Activated T-helper 1 cell treated with anti-CD3 and anti-CD28 coated beads, Interleukin-12 subunit alpha, Interleukin-12 subunit beta, Interleukin-2, Interleukin-4 antibody, amounts not matched to agents 30 ng/mL and 10 ng/mL and 1 ng/mL, durations not matched to agents 14 hours and 24 hours and 36 hours (primary cell): Measurements from ENCODE around the gene CBX2. TPM values are rescaled to one million over a fixed set of nuclear protein-coding genes. Genes with fewer than 3 reads are reported as not detected.

ENCODE experiments used
- DNase-seq: peaks from one replicate; pipeline ENCODE4 v3.0.0; 2021; ENCODE audit warnings: low spot score
- H3K27ac Mint-ChIP-seq: one replicate; pipeline ENCODE4 v1.8.0; 2021; ENCODE audit warnings: mild to moderate bottlenecking, mixed read lengths
- H3K27me3 Mint-ChIP-seq: one replicate; pipeline ENCODE4 v1.8.0; 2022; ENCODE audit warnings: mild to moderate bottlenecking, moderate library complexity, mixed read lengths; ENCODE audit not compliant: insufficient read depth
- H3K36me3 Mint-ChIP-seq: one replicate; pipeline ENCODE4 v1.8.0; 2021; ENCODE audit warnings: low read depth, mixed read lengths
- H3K4me1 Mint-ChIP-seq: one replicate; pipeline ENCODE4 v1.8.0; 2021; ENCODE audit warnings: low read depth, mixed read lengths
- H3K4me3 Mint-ChIP-seq: one replicate; pipeline ENCODE4 v1.8.0; 2021; ENCODE audit warnings: mild to moderate bottlenecking, moderate library complexity, mixed read lengths
- H3K9me3 Mint-ChIP-seq: one replicate; pipeline ENCODE4 v1.8.0; 2021; ENCODE audit warnings: mixed read lengths
- intact Hi-C: fragments of 100-400 bp; cut with micrococcal nuclease; formaldehyde crosslinking; loops from one replicate; pipeline ENCODE4 v1.15.1; 2024
- total RNA-seq: library from RNA; stranded (reverse); gene quantifications from 2 replicates; pipeline ENCODE4 v1.2.3, GENCODE V29; 2022

The CBX2 gene
- total RNA-seq, 1 donor from 2014 or later, result 4.7 TPM

DNA sequence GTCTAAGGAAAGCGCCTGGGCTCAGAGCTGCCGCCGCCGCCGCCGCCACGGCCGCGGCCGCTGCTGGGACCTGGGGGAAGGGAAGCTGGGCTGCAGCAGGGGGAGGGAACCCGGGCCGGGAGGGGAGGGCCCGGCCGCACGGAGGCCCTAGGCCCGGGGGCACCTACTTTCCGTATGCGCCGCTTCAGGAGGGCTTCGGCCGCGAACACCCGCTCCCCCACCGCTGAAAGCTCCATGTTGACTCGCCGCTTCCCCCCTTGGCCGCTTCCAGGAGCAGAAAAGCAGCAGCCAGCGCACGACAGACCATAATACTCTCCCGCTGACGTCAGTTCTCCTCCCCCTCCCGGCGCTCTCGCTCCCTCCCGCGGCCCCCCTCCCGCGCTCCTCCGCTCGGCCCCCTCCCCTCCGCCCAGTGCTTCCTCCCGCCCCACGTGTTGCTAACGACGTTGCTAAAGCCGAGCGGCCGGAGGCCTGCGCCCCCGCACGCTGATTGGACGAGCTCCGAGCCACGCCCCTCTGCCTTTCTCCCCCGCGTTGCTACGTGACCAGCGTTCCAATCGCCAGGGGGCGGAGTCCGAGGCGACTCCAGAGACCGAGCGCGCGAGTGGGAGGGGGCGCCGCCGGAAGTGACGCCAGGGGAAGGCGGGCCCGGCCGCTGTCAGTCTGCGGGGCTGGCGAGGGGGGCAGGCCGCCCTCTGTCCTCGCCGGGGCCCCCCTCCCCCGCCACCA lies 19.0 kb downstream of the CBX2 start, which contains the start of gene CBX8:
CBX8 (minus strand) TSS at position 315 of the 729 bp plus-strand sequence; CDS start at position 236, 79 bp downstream.
- H3K27ac Mint-ChIP-seq, result peak within 1 kb of the TSS; percentile 77
- intact Hi-C loops, result loop anchor here (1.0 to 5.0 kb wide), 5 partner anchors 13 to 1715 kb away; partner anchors contain the start of genes ACTG1, CBX2 and CBX4
- peak within 1 kb of the TSS; percentile 85 for H3K4me3 Mint-ChIP-seq
- peaks cover 23% of the 10 kb centered on the region for H3K4me1 Mint-ChIP-seq
- peaks cover 42% of the 10 kb centered on the region for H3K27me3 Mint-ChIP-seq
- peaks cover 12% of the 10 kb centered on the region for H3K36me3 Mint-ChIP-seq
- peaks cover 4% of the 10 kb centered on the region for H3K9me3 Mint-ChIP-seq
- peak; percentile 100 for DNase-seq

DNA sequence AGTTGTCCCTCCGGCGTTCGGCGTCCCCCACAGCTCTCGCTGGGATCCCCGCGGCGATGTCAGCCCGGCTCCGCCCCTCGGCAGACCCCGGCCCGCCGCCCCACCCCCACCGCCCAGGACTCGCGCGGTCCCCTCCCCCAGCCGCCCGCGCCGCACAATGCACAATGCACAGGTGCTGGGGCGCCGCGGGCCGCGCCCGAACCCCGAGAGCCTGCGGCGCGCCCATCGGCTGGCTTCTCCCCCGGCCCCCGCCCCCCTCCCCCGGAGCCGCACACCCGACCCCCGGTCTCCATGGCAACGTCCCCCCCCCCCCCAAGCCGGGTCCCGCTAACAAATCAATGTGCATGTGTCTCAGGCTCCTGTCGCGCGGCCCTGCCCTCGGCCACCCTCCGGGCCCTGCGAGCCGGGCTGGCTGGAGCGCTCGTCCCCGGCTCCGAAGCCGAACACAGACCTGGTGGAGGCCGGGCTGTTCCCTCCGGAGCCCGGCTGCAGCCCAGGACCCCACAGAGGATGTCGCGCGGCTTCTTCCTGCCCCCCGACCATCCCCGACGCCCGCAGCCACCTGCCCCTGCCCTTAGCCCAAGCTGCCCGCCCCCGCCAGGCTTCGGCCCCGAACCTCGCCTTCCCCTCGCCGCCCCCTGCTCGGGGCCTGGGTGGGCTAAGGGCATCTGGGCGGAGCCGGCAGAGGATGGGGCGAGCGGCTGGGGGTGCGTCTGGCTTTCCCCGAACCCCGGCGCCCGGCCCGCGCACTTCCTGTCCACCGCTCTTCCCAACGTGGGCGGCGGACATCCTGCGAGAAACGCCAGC lies 19.7 kb downstream of the CBX2 start:
- H3K4me1 Mint-ChIP-seq, result peaks cover 23% of the 10 kb centered on the region
- H3K9me3 Mint-ChIP-seq, result peaks cover 4% of the 10 kb centered on the region
- intact Hi-C loops, result loop anchor here (1.0 to 5.0 kb wide), 5 partner anchors 13 to 1715 kb away; partner anchors contain the start of genes ACTG1, CBX2 and CBX4
- no peak overlapping the region for H3K27ac Mint-ChIP-seq
- H3K4me3 Mint-ChIP-seq, result no peak overlapping the region
- no peak for DNase-seq
- H3K27me3 Mint-ChIP-seq, result peaks cover 42% of the 10 kb centered on the region
- peaks cover 12% of the 10 kb centered on the region for H3K36me3 Mint-ChIP-seq

GRCh38 chr17:79798299-79799173 lies 20.6 kb downstream of the CBX2 start:
- H3K4me1 Mint-ChIP-seq, result peaks cover 23% of the 10 kb centered on the region
- DNase-seq, result no peak
- peak overlapping the region; percentile 71 for H3K27ac Mint-ChIP-seq
- peaks cover 40% of the 10 kb centered on the region for H3K27me3 Mint-ChIP-seq
- H3K4me3 Mint-ChIP-seq, result peak overlapping the region; percentile 59
- H3K9me3 Mint-ChIP-seq, result peaks cover 4% of the 10 kb centered on the region
- H3K36me3 Mint-ChIP-seq, result peaks cover 11% of the 10 kb centered on the region
- intact Hi-C loops, result loop anchor here (5.0 kb wide), 1 partner anchor 1714 kb away; the partner anchor contains the start of gene ACTG1

- H3K27ac Mint-ChIP-seq, result peak overlapping the region; percentile 95
- H3K4me1 Mint-ChIP-seq, result peaks cover 23% of the 10 kb centered on the region
- peaks cover 40% of the 10 kb centered on the region for H3K27me3 Mint-ChIP-seq
- peaks cover 9% of the 10 kb centered on the region for H3K36me3 Mint-ChIP-seq
- H3K4me3 Mint-ChIP-seq, result no peak overlapping the region
- intact Hi-C loops, result loop anchor here (5.0 kb wide), 1 partner anchor 1713 kb away; the partner anchor contains the start of gene ACTG1
- no peak for DNase-seq
- peaks cover 4% of the 10 kb centered on the region for H3K9me3 Mint-ChIP-seq
Observed at GRCh38 chr17:79799174-79799537, 21.2 kb downstream of the CBX2 start.

- DNase-seq, result no peak
- Mint-ChIP-seq H3K9me3 (peaks cover 4% of the 10 kb centered on the region), H3K4me1 (peaks cover 29% of the 10 kb centered on the region), H3K27me3 (peaks cover 46% of the 10 kb centered on the region), H3K27ac (peak overlapping the region; percentile 95), H3K4me3 (peak overlapping the region; percentile 81), H3K36me3 (peaks cover 12% of the 10 kb centered on the region)
- intact Hi-C loops, result loop anchor here (5.0 kb wide), 2 partner anchors 1598 to 1713 kb away; partner anchors contain the start of genes ACTG1 and BAHCC1
Observed at GRCh38 chr17:79799538-79800324, 21.8 kb downstream of the CBX2 start.

GRCh38 chr17:79800325-79801155 lies 22.6 kb downstream of the CBX2 start:
- Mint-ChIP-seq H3K4me1 (peaks cover 37% of the 10 kb centered on the region), H3K27ac (peak overlapping the region; percentile 95)

GRCh38 chr17:79801156-79802038 lies 23.4 kb downstream of the CBX2 start:
- Mint-ChIP-seq H3K36me3 (peaks cover 7% of the 10 kb centered on the region), H3K27me3 (peaks cover 58% of the 10 kb centered on the region), H3K9me3 (peaks cover 4% of the 10 kb centered on the region), H3K4me3 (no peak overlapping the region), H3K27ac (peak overlapping the region; percentile 35), H3K4me1 (peaks cover 34% of the 10 kb centered on the region)
- no peak for DNase-seq
- intact Hi-C loops, result loop anchor here (5.0 kb wide), 1 partner anchor 1596 kb away; the partner anchor contains the start of gene BAHCC1

More at GRCh38 chr17:79800325-79801155, 22.6 kb downstream of the CBX2 start:
- intact Hi-C loops, result loop anchor here (5.0 kb wide), 1 partner anchor 1597 kb away; the partner anchor contains the start of gene BAHCC1
- peaks cover 54% of the 10 kb centered on the region for H3K27me3 Mint-ChIP-seq
- H3K9me3 Mint-ChIP-seq, result peaks cover 4% of the 10 kb centered on the region
- DNase-seq, result no peak
- H3K36me3 Mint-ChIP-seq, result peaks cover 12% of the 10 kb centered on the region
- peak overlapping the region; percentile 81 for H3K4me3 Mint-ChIP-seq

GRCh38 chr17:79802039-79802735 lies 24.2 kb downstream of the CBX2 start:
- Mint-ChIP-seq H3K4me3 (no peak overlapping the region), H3K27ac (peak overlapping the region; percentile 35), H3K36me3 (peaks cover 7% of the 10 kb centered on the region), H3K9me3 (peaks cover 4% of the 10 kb centered on the region), H3K27me3 (peaks cover 61% of the 10 kb centered on the region), H3K4me1 (peaks cover 36% of the 10 kb centered on the region)
- intact Hi-C loops, result loop anchor here (5.0 kb wide), 1 partner anchor 1595 kb away; the partner anchor contains the start of gene BAHCC1
- no peak for DNase-seq

DNA sequence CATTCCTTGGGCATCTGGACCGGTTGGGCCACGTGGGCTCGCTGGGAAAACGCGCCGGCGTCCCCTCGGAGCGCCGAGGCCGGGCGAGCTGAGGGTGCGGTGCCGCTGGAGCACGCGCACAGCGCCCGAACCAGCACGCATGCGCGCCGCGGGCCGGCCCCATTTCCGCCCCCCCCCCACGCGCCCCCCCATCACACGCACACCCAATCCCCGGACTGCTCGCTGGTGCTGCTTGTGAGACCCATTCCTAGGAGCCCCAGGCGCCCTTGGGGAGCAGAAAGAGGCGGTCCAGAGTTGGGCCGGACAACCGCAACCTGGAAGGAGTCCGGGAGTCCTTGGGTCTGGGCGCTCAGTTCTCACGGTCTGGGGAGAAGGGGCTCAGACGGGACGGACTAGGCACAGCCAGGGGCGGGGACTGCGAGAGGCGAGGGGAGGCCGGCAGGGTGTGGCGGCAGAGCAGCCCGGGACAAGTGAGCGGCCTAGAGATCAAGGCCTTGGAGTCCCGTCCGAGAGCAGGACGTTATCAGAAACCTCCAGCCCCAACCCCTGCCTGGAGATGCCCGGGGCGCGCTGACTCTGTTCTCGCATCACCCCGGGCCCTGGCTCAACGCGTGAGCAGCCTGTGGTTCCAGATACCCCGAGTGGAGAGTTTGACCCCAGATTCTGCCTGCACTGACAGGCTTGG lies 24.9 kb downstream of the CBX2 start:
- no peak overlapping the region for H3K4me3 Mint-ChIP-seq
- intact Hi-C loops, result loop anchor here (5.0 kb wide), 1 partner anchor 1594 kb away; the partner anchor contains the start of gene BAHCC1
- DNase-seq, result no peak
- peaks cover 4% of the 10 kb centered on the region for H3K9me3 Mint-ChIP-seq
- H3K4me1 Mint-ChIP-seq, result peaks cover 36% of the 10 kb centered on the region
- peaks cover 68% of the 10 kb centered on the region for H3K27me3 Mint-ChIP-seq
- peaks cover 7% of the 10 kb centered on the region for H3K36me3 Mint-ChIP-seq
- H3K27ac Mint-ChIP-seq, result peak overlapping the region; percentile 44
